H9 (cell line): ENCODE data around the gene KHNYN. TPM values are rescaled to one million over a fixed set of nuclear protein-coding genes. Genes with fewer than 3 reads are reported as not detected.
A peak's percentile ranks its signal among the peaks of the same experiment; 100 is the strongest.

Source experiments
- DNase-seq: peaks from one replicate; pipeline ENCODE4 v3.0.0-alpha.2; 2017
- H2AFZ ChIP-seq: one replicate; pipeline ENCODE4 v1.6.1; 2013; ENCODE audit warnings: mild to moderate bottlenecking, low read length, control low read depth, moderate library complexity
- H2AK5ac ChIP-seq: 2 replicates; pipeline ENCODE4 v1.6.1; 2013; ENCODE audit warnings: low read length, control low read depth, mixed read lengths; ENCODE audit not compliant: insufficient read length
- H2BK120ac ChIP-seq: one replicate; pipeline ENCODE4 v1.6.1; 2013; ENCODE audit warnings: low read depth, mild to moderate bottlenecking, low read length, control low read depth, inconsistent platforms; ENCODE audit not compliant: poor library complexity, severe bottlenecking
- H2BK12ac ChIP-seq: 2 replicates; pipeline ENCODE4 v1.6.1; 2013; ENCODE audit warnings: low read length, control low read depth, mixed read lengths, low read depth; ENCODE audit not compliant: insufficient read length
- H2BK15ac ChIP-seq: 2 replicates; pipeline ENCODE4 v1.6.1; 2013; ENCODE audit warnings: low read depth, low read length, control low read depth
- H2BK20ac ChIP-seq: one replicate; pipeline ENCODE4 v1.6.1; 2013; ENCODE audit warnings: low read depth, mild to moderate bottlenecking, low read length, control low read depth, inconsistent platforms; ENCODE audit not compliant: poor library complexity, severe bottlenecking
- H2BK5ac ChIP-seq: 2 replicates; pipeline ENCODE4 v1.6.1; 2013; ENCODE audit warnings: low read length, control low read depth, mixed read lengths; ENCODE audit not compliant: insufficient read length
- H3K14ac ChIP-seq: 2 replicates; pipeline ENCODE4 v1.6.1; 2013; ENCODE audit warnings: low read length, control low read depth; ENCODE audit not compliant: insufficient read depth
- H3K18ac ChIP-seq: 2 replicates; pipeline ENCODE4 v1.6.1; 2013; ENCODE audit warnings: low read depth, mild to moderate bottlenecking, mixed read lengths, low read length, control low read depth; ENCODE audit not compliant: insufficient read length
- H3K23ac ChIP-seq: 2 replicates; pipeline ENCODE4 v1.6.1; 2013; ENCODE audit warnings: low read length, control low read depth, mixed read lengths, low read depth; ENCODE audit not compliant: insufficient read length
- H3K23me2 ChIP-seq: 2 replicates; pipeline ENCODE4 v1.6.1; 2013; ENCODE audit warnings: low read depth, mild to moderate bottlenecking, mixed read lengths, low read length, control low read depth; ENCODE audit not compliant: insufficient read length, poor library complexity, severe bottlenecking
- H3K27ac ChIP-seq: 2 replicates; pipeline ENCODE4 v1.5.1; 2013; ENCODE audit warnings: low read length, control low read depth, mixed read lengths, low read depth; ENCODE audit not compliant: insufficient read length
- H3K27me3 ChIP-seq: 2 replicates; pipeline ENCODE4 v1.6.1; 2013; ENCODE audit warnings: low read length, control low read depth, inconsistent platforms; ENCODE audit not compliant: insufficient read depth
- H3K4ac ChIP-seq: 2 replicates; pipeline ENCODE4 v1.6.1; 2013; ENCODE audit warnings: low read depth, mild to moderate bottlenecking, control low read depth, inconsistent platforms, low read length, moderate library complexity
- H3K4me1 ChIP-seq: 2 replicates; pipeline ENCODE4 v1.6.1; 2013; ENCODE audit warnings: low read length, control low read depth, inconsistent platforms; ENCODE audit not compliant: insufficient read depth
- H3K4me2 ChIP-seq: 2 replicates; pipeline ENCODE4 v1.6.1; 2013; ENCODE audit warnings: low read length, control low read depth, mixed read lengths; ENCODE audit not compliant: insufficient read length, insufficient read depth
- H3K56ac ChIP-seq: 2 replicates; pipeline ENCODE4 v1.6.1; 2013; ENCODE audit warnings: low read depth, mild to moderate bottlenecking, mixed read lengths, low read length, control low read depth; ENCODE audit not compliant: insufficient read length
- H3K79me1 ChIP-seq: 2 replicates; pipeline ENCODE4 v1.6.1; 2013; ENCODE audit warnings: low read depth, mild to moderate bottlenecking, moderate library complexity, low read length, control low read depth, inconsistent platforms; ENCODE audit not compliant: insufficient read depth, poor library complexity, severe bottlenecking
- H3K79me2 ChIP-seq: 2 replicates; pipeline ENCODE4 v1.6.1; 2013; ENCODE audit warnings: low read length, control low read depth, inconsistent platforms; ENCODE audit not compliant: insufficient read depth
- H3K9ac ChIP-seq: 2 replicates; pipeline ENCODE4 v1.6.1; 2013; ENCODE audit warnings: low read length, control low read depth, mixed read lengths; ENCODE audit not compliant: insufficient read length; ENCODE audit errors: extremely low read depth
- H3K9me3 ChIP-seq: one replicate; pipeline ENCODE4 v1.6.1; 2013; ENCODE audit warnings: low read depth, low read length, inconsistent platforms; ENCODE audit not compliant: control insufficient read depth
- H3T11ph ChIP-seq: one replicate; pipeline ENCODE4 v1.6.1; 2013; ENCODE audit warnings: mild to moderate bottlenecking, low read length, control low read depth, inconsistent platforms
- H4K20me1 ChIP-seq: one replicate; pipeline ENCODE4 v1.6.1; 2013; ENCODE audit not compliant: control insufficient read depth, insufficient read length, insufficient read depth
- H4K5ac ChIP-seq: 2 replicates; pipeline ENCODE4 v1.6.1; 2013; ENCODE audit warnings: low read depth, mild to moderate bottlenecking, mixed read lengths, low read length, control low read depth; ENCODE audit not compliant: insufficient read length
- H4K8ac ChIP-seq: replicated peaks from 2 replicates; pipeline ENCODE4 v1.6.1; 2013; ENCODE audit warnings: low read length, control low read depth, mixed read lengths, low read depth; ENCODE audit not compliant: insufficient read length
- H4K91ac ChIP-seq: 2 replicates; pipeline ENCODE4 v1.6.1; 2013; ENCODE audit warnings: low read depth, mild to moderate bottlenecking, moderate library complexity, mixed read lengths, low read length, control low read depth; ENCODE audit not compliant: insufficient read length
- H3K27ac Mint-ChIP-seq, 3 experiments: 2 replicates in 2 of 3; 3 replicates in 1 of 3; pipeline ENCODE4 v1.8.0; 2020 to 2021; ENCODE audit warnings: mixed read lengths in 3 of 3, mild to moderate bottlenecking in 1 of 3, moderate library complexity in 1 of 3
- H3K27me3 Mint-ChIP-seq: 2 replicates; pipeline ENCODE4 v1.8.0; 2021; ENCODE audit warnings: low read depth, mild to moderate bottlenecking, moderate library complexity, mixed read lengths
- H3K36me3 Mint-ChIP-seq, 3 experiments: 2 replicates in 2 of 3; 3 replicates in 1 of 3; pipeline ENCODE4 v1.8.0; 2020 to 2021; ENCODE audit warnings: low read depth in 3 of 3, mixed read lengths in 3 of 3; ENCODE audit not compliant: insufficient read depth in 1 of 3
- H3K4me1 Mint-ChIP-seq, 2 experiments: 2 replicates each; pipeline ENCODE4 v1.8.0; 2020; ENCODE audit warnings: mixed read lengths in 2 of 2
- H3K4me3 Mint-ChIP-seq, 2 experiments: 2 replicates in 1 of 2; 3 replicates in 1 of 2; pipeline ENCODE4 v1.8.0; 2020 to 2021; ENCODE audit warnings: mild to moderate bottlenecking in 2 of 2, mixed read lengths in 2 of 2, moderate library complexity in 1 of 2
- H3K9me3 Mint-ChIP-seq, 2 experiments: 2 replicates in 1 of 2; 3 replicates in 1 of 2; pipeline ENCODE4 v1.8.0; 2020; ENCODE audit warnings: mild to moderate bottlenecking in 2 of 2, mixed read lengths in 2 of 2, moderate library complexity in 1 of 2
- WGBS: extraction: QIAGEN DNeasy Blood & Tissue Kit; methylation state at CpG from one replicate; pipeline ENCODE4 v1.1.7; 2013; ENCODE audit warnings: missing lambda C conversion rate, low lambda C conversion rate, mixed read lengths; ENCODE audit not compliant: insufficient read length; ENCODE audit errors: extremely low coverage; 5-methylcytosine and 5-hydroxymethylcytosine counted together
- total RNA-seq: library from RNA; stranded (reverse); gene quantifications from 2 replicates; pipeline ENCODE4 v1.2.1, GENCODE V29; 2021
- TF ChIP-seq, protein P1 (sequence below): fragments of 200-600 bp; sonication (generic); conservative IDR thresholded peaks from 3 replicates; pipeline ENCODE4 v1.8.0; 2021; ENCODE audit warnings: antibody characterized with exemption, mild to moderate bottlenecking

KHNYN gene
- total RNA-seq, 1 experiment from 2014 or later, result 30.0 TPM

GRCh38 chr14:24390701-24391468, 38.9 kb upstream of the KHNYN start:
- H3K27ac ChIP-seq, result no peak overlapping the region
- H4K20me1 ChIP-seq, result no peaks in the 10 kb centered on the region
- no peaks in the 10 kb centered on the region for H3K27me3 ChIP-seq
- no peak overlapping the region for H2BK12ac ChIP-seq
- no peak overlapping the region for H3T11ph ChIP-seq
- H2AFZ ChIP-seq, result no peak overlapping the region
- no peak overlapping the region for H3K4me2 ChIP-seq
- H4K5ac ChIP-seq, result no peak overlapping the region
- no peaks in the 10 kb centered on the region for H3K4me1 ChIP-seq
- no peaks in the 10 kb centered on the region for H3K79me1 ChIP-seq
- H3K9me3 ChIP-seq, result no peaks in the 10 kb centered on the region
- no peak overlapping the region for H3K18ac ChIP-seq
- Mint-ChIP-seq H3K4me3 (no peak overlapping the region), H3K4me1 (peaks cover 21 to 23% of the 10 kb centered on the region in 2 experiments), H3K36me3 (no peaks in the 10 kb centered on the region), H3K27me3 (peaks cover 6% of the 10 kb centered on the region), H3K27ac (peak overlapping the region in 1 of 3 experiments; percentile 87; a peak in 2 of 7 replicates), H3K9me3 (no peaks in the 10 kb centered on the region)
- H2BK20ac ChIP-seq, result no peak overlapping the region
- H2BK120ac ChIP-seq, result no peak overlapping the region
- no peak for DNase-seq
- H2BK5ac ChIP-seq, result no peak overlapping the region
- H3K4ac ChIP-seq, result no peak overlapping the region
- no peak overlapping the region for H3K9ac ChIP-seq
- H3K56ac ChIP-seq, result no peak overlapping the region
- no peak overlapping the region for H4K8ac ChIP-seq
- H3K23ac ChIP-seq, result no peak overlapping the region
- no peak overlapping the region for H2AK5ac ChIP-seq
- no peak overlapping the region for H4K91ac ChIP-seq
- H3K23me2 ChIP-seq, result no peaks in the 10 kb centered on the region
- no peak overlapping the region for H2BK15ac ChIP-seq
- WGBS, result no CpG with 5 or more reads among the region's 6 CpGs
- H3K79me2 ChIP-seq, result no peaks in the 10 kb centered on the region
- H3K14ac ChIP-seq, result no peak overlapping the region
- TF ChIP-seq, protein P1, sequence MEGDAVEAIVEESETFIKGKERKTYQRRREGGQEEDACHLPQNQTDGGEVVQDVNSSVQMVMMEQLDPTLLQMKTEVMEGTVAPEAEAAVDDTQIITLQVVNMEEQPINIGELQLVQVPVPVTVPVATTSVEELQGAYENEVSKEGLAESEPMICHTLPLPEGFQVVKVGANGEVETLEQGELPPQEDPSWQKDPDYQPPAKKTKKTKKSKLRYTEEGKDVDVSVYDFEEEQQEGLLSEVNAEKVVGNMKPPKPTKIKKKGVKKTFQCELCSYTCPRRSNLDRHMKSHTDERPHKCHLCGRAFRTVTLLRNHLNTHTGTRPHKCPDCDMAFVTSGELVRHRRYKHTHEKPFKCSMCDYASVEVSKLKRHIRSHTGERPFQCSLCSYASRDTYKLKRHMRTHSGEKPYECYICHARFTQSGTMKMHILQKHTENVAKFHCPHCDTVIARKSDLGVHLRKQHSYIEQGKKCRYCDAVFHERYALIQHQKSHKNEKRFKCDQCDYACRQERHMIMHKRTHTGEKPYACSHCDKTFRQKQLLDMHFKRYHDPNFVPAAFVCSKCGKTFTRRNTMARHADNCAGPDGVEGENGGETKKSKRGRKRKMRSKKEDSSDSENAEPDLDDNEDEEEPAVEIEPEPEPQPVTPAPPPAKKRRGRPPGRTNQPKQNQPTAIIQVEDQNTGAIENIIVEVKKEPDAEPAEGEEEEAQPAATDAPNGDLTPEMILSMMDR, result no peak
